DMS 273 (cell line): ENCODE data around the gene FMN1.
A peak's percentile ranks its signal among the peaks of the same experiment; 100 is the strongest.

Experiments
- DNase-seq: peaks from one replicate; lab custom pipeline; 2025; ENCODE audit not compliant: unreplicated experiment; lab: John Stamatoyannopoulos, UW

The FMN1 gene

DNA sequence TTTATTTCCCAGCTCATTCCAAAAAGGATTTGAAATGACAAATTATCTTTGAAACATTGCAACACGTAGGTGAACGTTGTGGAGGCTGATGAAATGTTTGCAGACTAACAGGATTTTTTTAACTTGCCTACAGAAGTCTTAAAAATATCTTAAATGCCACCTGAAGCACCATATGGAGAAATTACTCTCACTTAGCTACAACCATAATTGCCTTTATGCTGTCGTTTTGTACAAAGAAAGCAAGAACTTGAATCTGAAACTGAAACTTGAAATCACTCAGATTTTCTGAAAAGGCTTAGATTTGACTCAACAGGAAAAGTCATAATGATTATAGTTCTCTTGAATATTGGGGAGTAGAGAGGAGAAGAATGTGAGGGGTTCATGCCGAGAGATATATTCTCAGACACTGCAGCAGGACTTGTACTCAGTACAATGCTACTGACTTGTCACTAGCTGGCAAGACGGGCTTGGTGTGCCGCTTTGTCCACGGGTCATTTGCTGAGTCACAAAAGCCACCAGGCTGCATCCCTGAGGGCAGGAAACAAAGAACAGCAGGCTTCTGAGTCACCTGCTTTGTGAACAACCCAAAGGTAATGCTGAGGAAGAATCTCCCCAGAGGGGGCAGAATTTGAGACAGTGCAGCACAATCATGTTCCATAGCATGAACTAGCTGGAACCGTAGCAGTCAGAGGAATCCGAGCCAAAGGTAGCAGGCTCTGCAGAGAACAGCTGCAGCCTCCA is 7.1 kb upstream of the FMN1 start:
- DNase-seq, result peak; percentile 11

DNA sequence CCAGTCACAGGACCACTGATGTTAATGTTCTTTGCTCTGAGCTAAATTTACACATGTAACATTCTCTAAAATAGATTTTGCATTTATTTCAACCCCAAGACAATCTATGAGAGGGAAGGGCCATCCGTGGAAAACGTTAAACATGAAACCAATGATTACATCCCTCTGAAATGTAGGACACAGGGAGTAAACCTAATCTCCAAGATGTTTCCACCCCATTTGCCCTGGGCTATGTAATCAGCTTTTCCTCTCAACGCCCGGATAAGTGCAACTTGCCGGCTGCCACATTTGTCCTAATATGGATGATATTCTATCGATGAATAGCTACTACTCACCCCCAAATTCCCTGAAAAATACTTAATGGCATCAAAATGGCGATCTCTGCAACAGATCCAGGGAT is 6.4 kb upstream of the FMN1 start:
- no peak for DNase-seq

DNA sequence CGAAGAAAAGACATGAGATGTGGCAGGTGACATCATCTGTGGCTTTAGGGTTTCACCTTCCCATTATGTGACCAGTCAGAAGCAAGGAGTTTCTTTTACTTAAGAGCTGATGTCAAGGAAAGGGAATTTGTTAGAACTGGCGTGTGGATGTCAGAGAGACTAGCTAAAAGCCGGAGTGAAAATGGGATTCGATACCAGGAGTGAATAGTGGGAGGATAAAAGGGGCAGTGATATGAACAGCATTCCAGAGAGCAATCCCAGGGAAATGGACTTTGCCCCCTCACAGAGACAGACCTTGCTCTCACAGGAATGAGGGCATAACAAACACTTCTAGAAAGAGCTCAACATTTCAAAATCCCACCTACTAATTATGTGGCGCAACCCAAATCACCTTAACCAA is 5.9 kb upstream of the FMN1 start:
- no peak for DNase-seq

DNA sequence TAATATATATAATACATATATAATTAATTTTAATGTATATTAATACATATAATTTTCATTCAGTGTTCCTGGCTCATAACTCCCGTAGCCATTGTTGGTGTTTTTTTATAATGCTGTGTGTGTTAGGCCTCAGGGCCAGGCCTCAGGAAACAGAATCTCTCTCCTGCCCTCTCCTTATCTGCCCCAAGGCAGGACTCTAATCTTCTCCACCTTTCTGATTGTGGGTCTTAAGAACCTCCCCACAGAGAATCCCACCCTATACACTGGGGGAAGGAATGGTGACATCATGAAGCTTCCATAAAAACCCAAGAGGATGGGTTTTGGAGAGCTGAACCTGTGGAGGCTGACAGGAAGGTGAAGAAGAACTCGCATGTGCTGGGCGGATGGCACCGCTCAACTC is 4.0 kb upstream of the FMN1 start:
- no peak for DNase-seq

DNA sequence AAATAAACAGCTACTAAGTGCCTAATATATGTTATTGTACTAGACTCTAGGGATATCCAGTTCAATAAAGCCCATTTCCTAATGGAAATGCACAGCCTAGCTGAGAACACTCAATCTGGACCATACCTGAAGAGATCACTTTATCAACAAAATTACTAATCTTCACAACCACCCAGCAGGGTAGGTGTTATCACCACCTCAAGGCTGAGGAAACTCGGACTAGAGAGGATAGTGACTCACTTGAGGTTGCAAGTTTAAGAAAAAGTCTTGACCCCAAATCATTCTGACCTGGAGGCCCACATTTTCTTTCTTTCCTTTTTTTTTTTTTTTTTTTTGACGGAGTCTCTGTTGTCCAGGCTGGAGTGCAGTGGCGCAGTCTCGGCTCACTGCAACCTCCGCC is 3.1 kb upstream of the FMN1 start:
- DNase-seq, result no peak

DNA sequence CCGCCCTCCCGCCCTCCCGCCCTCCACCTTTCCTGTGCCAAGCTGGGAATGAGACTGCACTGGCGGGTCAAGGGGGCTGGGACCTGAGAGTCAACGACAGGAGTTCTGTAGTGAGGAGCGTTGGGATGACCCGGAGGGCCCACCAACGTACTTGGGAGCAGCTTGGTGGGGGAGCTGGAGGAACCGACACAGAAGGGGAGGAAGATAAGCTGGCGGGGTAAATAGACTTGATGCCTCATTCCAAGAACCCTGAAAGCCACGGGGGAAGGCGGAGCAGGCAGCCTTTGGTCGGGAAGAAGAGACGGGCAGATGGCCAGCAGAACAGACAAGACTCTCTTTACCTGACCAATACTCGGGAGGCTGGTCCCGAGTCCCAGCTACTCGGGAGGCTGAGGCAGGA is 277 bp downstream of the FMN1 start:
- DNase-seq, result no peak

DNA sequence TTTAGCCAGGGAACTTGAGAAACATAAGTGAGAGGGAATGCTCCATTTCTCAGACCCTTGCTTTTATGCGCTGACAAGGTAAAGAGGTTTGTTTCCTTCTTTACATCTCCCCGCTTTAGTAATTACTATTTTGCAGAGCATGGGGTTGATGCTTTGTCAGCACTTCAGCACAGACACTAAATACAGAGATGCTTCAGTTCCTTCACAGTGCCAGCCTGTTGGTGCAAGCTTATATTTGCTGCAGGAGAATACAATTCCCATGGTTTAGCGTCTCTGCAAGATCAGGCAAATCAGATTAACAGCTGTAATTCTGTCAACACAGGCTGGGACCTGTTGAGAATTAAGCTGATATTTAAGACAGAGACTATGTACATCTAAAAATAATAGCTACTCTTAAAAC is 2.9 kb downstream of the FMN1 start:
- no peak for DNase-seq

DNA sequence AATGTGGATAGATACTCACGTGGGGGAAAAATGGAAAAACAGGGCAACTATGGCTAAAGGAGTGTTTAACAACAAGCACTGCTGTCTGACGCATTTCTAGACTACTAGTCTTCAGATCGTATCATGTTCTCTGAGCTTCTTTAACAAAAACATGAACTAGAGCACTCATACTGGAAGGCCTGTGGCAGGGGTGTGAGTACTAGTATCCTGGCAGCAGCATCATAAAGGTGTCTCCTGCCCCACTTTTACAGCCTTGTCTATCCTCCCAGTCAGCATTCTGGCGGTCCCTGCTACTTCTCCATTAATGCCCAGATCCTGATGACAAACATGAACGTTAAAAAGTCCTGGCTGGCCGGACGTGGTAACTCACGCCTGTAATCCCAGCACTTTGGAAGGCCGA is 4.0 kb downstream of the FMN1 start:
- no peak for DNase-seq

DNA sequence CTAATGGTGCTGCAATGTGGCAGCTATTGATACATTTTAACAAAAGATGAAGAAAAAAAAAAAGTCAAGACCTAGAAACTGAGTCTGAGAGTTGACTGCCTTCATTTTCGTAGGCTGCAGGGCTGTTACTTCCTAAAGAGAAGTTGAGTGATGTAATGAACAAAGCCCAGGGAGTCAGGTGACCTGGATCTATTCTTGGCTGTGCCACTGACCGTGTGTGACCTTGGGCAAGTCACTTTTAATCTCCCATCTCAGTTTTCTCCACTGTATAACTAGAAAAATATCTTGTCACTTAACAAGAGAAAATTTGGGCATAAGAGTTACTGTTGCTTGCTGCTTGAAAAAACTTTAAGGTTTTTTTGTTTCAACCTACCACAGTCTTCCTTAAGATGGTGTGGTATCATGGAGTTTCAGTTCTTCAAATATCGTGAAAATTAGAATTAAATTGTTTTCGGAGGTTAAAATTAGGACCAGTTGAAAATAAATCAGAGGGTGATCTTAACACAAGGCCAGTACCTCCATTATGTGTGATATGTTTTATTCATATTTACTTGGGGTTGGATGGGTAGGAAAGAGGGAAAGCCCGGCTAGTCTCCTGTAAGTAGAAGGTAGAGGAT is 5.8 kb downstream of the FMN1 start:
- no peak for DNase-seq

DNA sequence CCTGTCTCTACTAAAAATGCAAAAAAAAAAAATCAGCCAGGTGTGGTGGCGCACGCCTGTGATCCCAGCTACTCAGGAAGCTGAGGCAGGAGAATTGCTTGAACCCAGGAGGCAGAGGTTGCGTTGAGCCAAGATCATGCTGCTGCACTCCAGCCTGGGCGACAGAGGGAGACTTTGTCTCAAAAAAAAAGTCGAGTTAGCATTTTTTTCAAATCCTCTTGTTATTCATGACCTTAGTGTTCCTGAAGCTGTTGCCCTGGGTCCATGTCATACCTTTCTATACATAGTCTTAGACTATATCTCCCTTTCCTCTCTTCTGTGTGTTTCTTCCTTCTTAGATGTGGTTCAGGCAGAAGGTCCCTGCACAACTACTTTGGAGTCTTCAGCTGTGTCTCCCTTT is 6.4 kb downstream of the FMN1 start:
- DNase-seq, result no peak

DNA sequence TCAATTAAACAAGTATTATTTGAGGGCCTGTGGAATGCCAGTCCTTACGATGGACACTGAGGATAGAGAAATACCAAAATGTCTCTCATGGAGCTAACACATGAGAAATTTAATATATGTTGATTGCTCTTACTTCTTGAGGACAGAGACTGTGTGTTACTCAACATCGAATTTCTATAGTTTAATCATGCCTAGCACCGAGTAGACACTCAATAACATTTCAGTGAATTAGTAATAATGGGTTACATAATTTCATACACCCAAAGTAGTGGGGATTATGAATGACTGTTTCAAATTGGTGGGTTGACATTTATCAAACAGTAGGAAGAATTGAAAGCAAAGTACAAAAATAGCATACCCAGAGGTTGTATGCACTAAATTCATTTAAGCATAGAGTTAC is 11.2 kb downstream of the FMN1 start:
- DNase-seq, result no peak

DNA sequence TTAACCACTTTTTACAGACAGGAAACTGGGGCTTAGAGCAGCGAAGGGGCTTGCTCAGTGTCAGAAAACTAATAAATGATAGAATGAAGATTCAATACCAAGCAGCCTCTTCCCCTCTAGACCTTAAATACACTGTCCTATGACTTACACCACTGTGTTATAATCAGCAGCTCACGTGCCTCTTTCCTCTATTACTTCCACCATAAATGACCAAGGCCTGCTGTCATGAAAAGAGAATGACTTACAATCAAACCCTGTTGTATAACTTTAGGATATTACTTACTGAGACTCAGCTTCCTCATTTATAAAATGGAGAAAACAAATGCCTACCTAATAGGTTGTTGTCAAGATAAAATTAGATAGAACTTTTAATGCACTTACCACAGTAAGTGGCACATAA is 11.6 kb downstream of the FMN1 start:
- DNase-seq, result no peak

DNA sequence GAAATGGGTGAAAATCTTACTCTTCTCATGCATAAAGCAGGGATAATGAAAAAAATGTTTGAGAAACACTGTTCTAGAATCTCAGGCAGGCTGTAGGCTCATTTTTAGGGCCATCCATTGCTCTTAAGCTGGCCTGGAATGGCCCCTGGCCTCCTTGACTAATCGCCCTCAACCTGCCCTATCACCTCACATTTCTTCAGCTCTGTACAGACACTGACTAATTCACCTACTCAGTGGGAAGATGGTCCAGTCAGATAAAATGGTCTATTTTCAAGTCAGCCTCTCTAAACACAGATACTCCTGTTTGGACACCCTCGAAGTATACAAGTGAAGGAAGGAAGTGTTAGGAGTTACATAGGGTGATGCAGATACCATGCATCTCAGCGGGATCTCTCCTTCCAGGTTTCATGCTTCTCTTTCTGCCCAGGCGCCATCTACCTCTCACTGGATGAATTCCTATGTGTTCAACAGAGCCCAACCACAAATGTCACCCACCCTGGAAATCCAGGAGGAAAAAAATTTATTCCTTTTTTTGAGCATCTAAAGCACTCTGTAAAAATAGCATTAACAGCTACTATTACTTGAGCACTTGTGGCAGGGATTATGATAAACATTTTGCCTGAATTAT is 12.1 kb downstream of the FMN1 start:
- DNase-seq, result no peak

DNA sequence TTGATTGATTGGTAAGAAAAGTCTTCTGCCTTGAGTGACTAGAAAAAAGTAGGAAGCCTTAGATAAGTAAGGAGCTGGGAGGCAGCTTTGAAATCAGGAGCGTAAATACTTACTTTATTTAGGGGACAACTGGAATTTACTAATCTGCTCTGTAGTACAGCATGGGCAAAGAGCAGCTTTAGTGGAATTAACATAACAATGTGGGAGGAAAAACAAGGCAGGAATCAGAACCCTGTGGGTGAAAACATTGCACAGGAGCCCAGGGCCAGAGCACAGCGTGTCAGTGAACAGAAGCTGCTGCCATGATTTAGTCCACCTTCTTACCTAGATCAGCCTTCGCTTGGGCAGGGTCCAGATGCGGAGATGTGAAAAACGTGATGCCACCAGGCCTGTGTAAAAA is 14.6 kb downstream of the FMN1 start:
- no peak for DNase-seq

DNA sequence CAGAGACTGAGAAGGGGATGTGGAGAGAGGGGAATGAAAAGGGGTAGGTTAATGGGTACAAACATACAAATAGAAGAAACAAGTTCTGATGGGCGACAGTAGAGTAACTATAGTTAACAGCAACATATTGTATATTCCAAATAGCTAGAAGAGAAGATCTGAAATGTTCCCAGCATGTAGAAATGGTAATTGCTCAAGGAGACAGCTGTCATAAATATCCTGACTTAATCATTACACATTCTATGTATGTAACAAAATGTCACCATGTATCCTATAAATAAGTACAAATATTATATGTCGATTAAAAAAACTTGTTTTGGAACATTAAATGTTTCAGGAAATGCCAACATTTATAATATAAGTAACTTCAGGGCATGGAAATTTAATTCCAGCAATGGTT is 23.3 kb downstream of the FMN1 start:
- DNase-seq, result no peak

DNA sequence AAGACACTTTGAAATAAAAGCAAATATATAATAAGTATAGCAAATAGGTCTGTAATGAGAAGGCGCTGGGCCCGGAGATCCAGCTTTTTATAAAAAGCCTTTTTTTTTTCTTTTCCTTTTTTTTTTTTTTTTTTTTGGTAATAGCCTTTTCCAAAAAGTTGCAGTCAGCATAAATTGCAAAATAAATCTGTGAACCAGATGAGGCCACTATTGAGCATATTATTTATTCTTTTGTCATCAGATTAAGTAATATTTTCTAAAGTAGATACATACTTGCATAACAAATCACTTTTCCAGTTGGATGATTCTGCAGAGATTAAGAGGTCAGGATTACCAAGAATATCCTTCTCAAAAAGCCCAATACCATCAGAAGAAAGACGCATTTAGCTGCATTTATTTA is 24.9 kb downstream of the FMN1 start:
- DNase-seq, result no peak

DNA sequence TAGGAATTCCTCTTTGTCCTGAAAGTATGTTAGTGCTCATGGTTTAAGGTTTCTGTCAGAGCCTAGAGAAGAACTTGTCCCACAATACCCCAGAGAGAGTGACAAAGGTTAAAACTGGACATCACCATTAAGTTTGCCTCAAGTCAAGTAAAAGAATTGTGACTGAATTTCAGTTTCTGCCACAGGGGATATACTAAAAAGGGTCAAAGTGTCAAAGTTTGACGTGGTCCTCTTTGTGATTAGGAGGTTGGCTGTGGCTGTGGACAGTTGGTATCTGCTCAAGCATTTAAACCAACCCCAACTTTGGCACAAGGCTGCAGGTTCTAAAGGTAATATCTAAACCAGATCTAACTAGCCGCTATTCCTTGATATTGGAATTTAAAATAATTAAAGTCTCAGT is 26.1 kb downstream of the FMN1 start:
- DNase-seq, result no peak

DNA sequence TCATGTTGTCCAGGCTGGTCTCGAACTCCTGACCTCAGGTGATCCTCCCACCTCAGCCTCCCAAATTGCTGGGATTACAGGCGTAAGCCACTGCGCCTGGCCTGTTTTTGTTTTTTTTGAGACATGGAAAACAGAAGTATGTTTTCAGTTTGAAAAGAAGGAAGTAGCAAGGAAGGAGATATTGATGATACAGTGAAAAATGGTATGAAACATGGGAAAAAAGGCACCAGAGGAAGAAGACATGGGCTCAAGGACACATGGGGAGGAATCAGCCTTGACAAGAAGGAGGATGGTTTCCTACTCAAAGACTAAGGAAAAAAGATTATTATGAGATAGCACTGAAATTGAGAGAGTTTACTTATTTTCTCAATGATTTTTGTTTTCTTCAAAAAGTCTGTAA is 30.7 kb downstream of the FMN1 start:
- no peak for DNase-seq

DNA sequence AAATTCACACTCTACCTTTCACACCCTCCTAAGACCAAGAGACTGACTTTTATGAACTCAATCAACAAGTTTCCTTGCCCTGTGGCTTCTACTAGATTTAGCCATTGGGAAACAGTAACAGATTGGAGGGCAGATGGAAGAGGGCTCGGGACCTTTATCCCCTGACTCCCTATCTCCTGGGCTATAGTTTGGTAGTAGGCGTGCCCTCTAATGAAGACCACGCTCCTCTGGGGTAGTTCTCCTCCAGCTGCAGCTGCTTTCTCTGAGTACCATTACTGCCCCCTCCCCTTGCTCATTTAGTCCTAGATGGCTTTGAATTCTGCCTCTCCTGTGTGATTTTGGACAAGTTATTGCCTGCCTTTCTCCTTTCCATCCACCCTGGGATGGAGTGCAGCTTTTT is 33.3 kb downstream of the FMN1 start:
- DNase-seq, result peak; percentile 30

DNA sequence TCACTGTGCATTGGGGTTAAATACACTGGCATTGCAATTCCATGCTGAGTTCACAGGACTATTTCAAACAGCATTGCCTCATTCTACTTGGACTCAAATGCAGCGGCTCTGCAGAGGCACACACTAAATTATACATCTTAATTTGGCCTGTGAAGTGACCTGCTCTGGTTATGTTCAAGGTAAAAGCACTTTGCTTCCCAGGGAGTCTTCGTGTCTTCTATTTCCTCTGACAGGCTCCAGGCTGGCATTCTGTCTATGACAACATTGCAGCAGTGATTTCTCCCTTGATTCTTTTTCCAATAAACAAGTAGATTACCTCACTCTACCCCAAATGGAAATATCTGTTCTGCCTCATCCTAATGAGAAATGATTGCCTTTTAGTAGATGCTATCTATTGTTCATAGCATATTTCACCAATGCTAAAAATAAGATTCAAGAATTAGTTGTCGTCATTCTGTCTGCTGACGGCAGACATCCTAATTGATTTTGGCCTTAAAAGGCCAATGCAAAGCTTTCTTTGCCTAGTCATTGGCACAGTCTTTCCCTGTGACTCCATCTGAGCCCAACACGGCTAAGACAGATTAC is 33.8 kb downstream of the FMN1 start:
- no peak for DNase-seq

DNA sequence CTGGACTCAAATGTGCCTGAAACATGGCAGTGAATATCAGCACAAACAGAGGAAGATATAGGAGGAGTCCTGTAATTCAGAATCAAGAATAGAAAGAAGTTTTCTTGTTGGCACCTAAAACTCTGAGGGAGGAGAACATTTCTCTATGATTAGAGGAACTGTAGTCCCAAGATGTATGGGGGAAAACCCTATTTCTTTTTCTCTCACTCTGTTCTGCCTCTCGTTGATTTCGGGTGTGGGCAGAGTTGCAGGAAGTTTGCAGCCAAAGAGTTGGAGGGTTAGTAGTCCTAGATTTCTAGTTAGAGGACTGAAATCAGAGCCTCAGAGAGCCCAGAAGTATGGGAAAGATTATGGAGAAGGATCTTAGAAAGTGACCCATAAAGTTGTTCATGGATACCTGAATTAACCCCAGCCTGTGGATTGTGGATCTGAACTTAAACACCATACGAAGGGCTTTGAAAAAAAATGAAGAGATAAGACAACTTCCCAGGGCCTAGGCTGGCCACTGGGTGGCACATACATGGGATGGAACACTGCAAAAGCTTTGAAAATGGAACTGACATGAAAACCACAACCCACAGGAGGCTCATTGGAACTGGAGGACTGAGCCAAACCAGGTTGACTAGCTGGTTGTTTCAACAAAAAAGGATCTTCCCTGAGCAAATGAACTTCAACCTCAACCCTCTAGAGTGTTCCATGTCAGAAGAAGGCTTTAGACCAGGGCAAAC is 34.6 kb downstream of the FMN1 start:
- peak; percentile 2 for DNase-seq

DNA sequence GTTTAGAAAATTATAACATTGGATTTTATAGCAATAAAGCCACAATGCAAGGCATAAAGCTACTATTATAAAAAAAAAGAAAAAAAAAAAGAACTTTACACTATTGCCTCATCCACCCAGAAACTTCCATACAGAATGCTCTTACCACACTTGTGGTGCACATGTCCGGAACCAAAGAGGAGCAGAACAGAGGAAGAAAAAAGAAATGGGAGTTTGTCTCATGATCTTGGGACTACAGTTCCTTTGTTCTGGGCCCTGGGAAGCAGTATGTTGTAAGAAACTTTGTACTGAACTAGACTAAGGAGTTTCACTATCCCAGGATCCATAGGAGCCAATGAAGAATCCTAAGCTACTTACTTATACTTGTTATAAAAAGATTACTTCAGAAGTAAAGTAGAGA is 36.1 kb downstream of the FMN1 start:
- DNase-seq, result no peak
